Measurements from ENCODE around the gene BPIFA2.

BPIFA2 gene

DNA sequence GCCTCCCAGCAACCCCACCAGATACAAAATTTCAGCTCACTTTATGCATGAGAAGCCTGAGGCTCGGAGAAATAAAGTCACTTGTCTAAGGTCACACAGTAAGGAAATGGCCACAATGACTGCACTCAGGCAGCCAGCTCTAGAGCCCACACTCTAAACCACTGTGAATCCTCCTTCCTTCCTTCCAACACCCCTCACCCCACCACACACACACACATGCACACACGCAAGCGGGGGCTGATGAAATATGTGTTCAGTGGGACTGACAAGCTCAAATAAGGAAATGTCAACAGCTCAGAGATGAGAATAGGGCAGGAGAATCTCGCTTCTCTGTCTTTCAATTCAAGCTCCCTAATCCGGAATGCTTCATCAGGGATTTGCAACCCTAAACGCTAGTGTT, 61.9 kb downstream of the BPIFA2 start:
- TF ChIP-seq, protein P1, sequence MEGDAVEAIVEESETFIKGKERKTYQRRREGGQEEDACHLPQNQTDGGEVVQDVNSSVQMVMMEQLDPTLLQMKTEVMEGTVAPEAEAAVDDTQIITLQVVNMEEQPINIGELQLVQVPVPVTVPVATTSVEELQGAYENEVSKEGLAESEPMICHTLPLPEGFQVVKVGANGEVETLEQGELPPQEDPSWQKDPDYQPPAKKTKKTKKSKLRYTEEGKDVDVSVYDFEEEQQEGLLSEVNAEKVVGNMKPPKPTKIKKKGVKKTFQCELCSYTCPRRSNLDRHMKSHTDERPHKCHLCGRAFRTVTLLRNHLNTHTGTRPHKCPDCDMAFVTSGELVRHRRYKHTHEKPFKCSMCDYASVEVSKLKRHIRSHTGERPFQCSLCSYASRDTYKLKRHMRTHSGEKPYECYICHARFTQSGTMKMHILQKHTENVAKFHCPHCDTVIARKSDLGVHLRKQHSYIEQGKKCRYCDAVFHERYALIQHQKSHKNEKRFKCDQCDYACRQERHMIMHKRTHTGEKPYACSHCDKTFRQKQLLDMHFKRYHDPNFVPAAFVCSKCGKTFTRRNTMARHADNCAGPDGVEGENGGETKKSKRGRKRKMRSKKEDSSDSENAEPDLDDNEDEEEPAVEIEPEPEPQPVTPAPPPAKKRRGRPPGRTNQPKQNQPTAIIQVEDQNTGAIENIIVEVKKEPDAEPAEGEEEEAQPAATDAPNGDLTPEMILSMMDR (IDR thresholded peaks at IDR 0.05; ENCODE audit: extremely low read depth, insufficient read depth, missing control alignments) = no peak
- no peak for DNase-seq (ENCODE audit: low spot score)
- in situ Hi-C loops (cut with MboI; ENCODE audit: low pct_unique_long_range_greater_than_20kb, low sequenced_read_pairs, unreplicated experiment) = no loop called here

Data from GM13977 (cell line).